Karpas-422 (cell line): ENCODE data around the gene MRTFA. TPM values are rescaled to one million over a fixed set of nuclear protein-coding genes. Genes with fewer than 3 reads are reported as not detected.

ENCODE experiments used
- DNase-seq: peaks from one replicate; pipeline ENCODE4 v3.0.0-alpha.2; 2015
- H2AFZ ChIP-seq: fragments of 200-600 bp; sonication (generic); 2 replicates; pipeline ENCODE4 v1.6.1; 2014; ENCODE audit warnings: antibody characterized with exemption, low read length, mixed read lengths
- H3K27ac ChIP-seq: fragments of 200-600 bp; sonication (generic); 2 replicates; pipeline ENCODE4 v1.5.1; 2014; ENCODE audit warnings: mild to moderate bottlenecking, low read length, moderate library complexity
- H3K27me3 ChIP-seq: fragments of 200-600 bp; sonication (generic); 2 replicates; pipeline ENCODE4 v1.6.1; 2014; ENCODE audit warnings: low read length, mixed read lengths
- H3K36me3 ChIP-seq: fragments of 200-600 bp; sonication (generic); 2 replicates; pipeline ENCODE4 v1.6.1; 2014; ENCODE audit warnings: low read length, mixed read lengths; ENCODE audit not compliant: insufficient read depth
- H3K4me1 ChIP-seq: fragments of 200-600 bp; sonication (generic); 2 replicates; pipeline ENCODE4 v1.6.1; 2014; ENCODE audit warnings: mild to moderate bottlenecking, low read length, mixed read lengths
- H3K4me2 ChIP-seq: fragments of 200-600 bp; sonication (generic); 2 replicates; pipeline ENCODE4 v1.6.1; 2014; ENCODE audit warnings: low read length, low read depth, mild to moderate bottlenecking; ENCODE audit not compliant: poor library complexity, severe bottlenecking
- H3K4me3 ChIP-seq: fragments of 200-600 bp; sonication (generic); 2 replicates; pipeline ENCODE4 v1.5.1; 2014; ENCODE audit warnings: mild to moderate bottlenecking, antibody characterized with exemption, low read length, mixed read lengths
- H3K79me2 ChIP-seq: fragments of 200-600 bp; sonication (generic); 2 replicates; pipeline ENCODE4 v1.6.1; 2014; ENCODE audit warnings: mild to moderate bottlenecking, low read length, mixed read lengths
- H3K9ac ChIP-seq: fragments of 200-600 bp; sonication (generic); 2 replicates; pipeline ENCODE4 v1.6.0; 2014; ENCODE audit warnings: low read length
- H3K9me2 ChIP-seq: fragments of 200-600 bp; sonication (generic), shearing (Covaris generic); replicated peaks from 2 replicates; pipeline ENCODE4 v1.6.0; 2014; ENCODE audit warnings: mild to moderate bottlenecking, low read length, moderate library complexity; ENCODE audit not compliant: insufficient read depth
- H3K9me3 ChIP-seq: fragments of 300-700, 200-600 bp; sonication (generic); 2 replicates; pipeline ENCODE4 v1.6.1; 2014; ENCODE audit warnings: low read length, mixed read lengths
- H4K20me1 ChIP-seq: fragments of 200-600 bp; sonication (generic); 2 replicates; pipeline ENCODE4 v1.6.1; 2014; ENCODE audit warnings: mild to moderate bottlenecking, antibody characterized with exemption, low read length, low read depth; ENCODE audit not compliant: insufficient read depth
- total RNA-seq: library from RNA; depleted of rRNA; stranded (reverse); fragments of >200 nt; shearing (Covaris generic); gene quantifications from 2 replicates; pipeline ENCODE4 v1.2.3, GENCODE V29; 2014; ENCODE audit warnings: low replicate concordance

Gene MRTFA
- total RNA-seq, 1 experiment from 2014 or later = 37.2 TPM

DNA sequence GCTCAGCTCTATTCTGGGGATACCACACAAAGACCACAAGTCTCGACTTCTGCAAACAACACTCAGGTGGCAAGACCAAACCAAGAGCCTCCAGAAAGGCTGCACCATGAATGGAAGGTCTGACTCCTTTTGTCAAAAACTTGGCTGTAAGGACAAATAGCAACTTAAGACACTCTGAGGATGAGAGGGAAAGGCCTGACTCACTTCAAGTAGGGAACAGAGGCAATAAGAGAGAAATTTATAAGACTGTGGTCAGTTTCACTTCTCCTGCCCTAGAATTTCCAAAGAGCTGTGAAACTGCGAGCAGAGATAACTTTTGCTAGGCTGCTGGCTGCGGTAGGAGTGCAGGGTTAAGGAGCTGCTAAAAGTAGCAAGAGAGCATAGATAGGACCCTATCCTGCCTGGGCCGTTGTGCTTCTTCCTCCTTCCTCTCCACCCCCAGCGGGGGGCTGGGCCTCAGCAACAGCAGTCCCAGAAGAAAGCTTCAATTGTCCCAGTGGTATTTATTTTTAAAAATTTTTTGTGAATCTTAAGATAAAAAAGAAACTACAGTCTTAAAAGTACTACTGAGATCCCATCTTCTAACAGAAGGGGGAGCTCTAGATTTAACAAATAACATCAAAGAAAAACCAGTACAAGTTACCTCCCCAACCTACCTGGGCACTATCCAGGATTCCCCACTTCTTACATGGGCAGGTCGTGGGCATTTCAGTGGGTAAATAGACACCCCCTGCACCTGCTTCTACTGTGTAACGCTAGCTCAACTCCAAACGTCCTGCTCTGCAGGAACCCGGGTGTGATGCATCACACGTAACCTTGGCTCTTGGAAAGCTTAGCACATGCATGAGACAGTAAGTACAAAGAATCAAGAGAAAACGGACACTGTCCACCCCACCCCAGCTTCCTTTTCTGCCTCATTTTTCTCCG is 199.8 kb downstream of the MRTFA start:
- Histone ChIP-seq H3K27ac (peak overlapping the region; percentile 99), H3K4me3 (peak overlapping the region; percentile 64), H3K9me3 (no peaks in the 10 kb centered on the region), H3K4me2 (peak overlapping the region; percentile 93), H3K36me3 (peaks cover 35% of the 10 kb centered on the region), H4K20me1 (no peaks in the 10 kb centered on the region), H3K9me2 (no peaks in the 10 kb centered on the region), H3K4me1 (peaks cover 94% of the 10 kb centered on the region), H3K27me3 (no peaks in the 10 kb centered on the region), H3K9ac (peak overlapping the region; percentile 67), H2AFZ (no peak overlapping the region), H3K79me2 (peaks cover 68% of the 10 kb centered on the region)
- peak; percentile 93 for DNase-seq

DNA sequence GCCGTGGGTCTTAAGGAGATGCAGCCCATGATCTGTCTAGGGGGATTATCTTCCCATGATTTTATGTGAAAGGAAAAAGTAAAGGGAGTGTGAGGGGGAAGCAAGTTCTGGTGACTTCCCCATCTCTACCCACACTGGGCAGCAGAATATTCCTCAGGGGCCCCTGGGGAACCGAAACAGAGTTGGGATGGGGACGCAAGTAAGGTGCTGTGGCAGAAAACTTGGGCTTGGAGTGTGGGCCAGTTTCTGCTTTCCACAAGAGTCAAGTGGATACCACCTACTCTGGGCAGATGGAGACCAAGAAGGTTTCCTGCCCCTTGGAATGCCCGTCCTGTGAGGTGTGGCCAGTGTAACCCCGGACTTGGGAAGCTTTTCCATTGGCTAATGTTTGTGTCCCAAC is 201.8 kb downstream of the MRTFA start:
- no peaks in the 10 kb centered on the region for H4K20me1 ChIP-seq
- no peak overlapping the region for H2AFZ ChIP-seq
- H3K9me2 ChIP-seq = no peaks in the 10 kb centered on the region
- peaks cover 45% of the 10 kb centered on the region for H3K36me3 ChIP-seq
- H3K9ac ChIP-seq = peak overlapping the region; percentile 30
- no peaks in the 10 kb centered on the region for H3K9me3 ChIP-seq
- peaks cover 81% of the 10 kb centered on the region for H3K4me1 ChIP-seq
- no peaks in the 10 kb centered on the region for H3K27me3 ChIP-seq
- H3K79me2 ChIP-seq = peaks cover 61% of the 10 kb centered on the region
- H3K27ac ChIP-seq = peak overlapping the region; percentile 99
- DNase-seq = no peak
- peak overlapping the region; percentile 93 for H3K4me2 ChIP-seq
- H3K4me3 ChIP-seq = peak overlapping the region; percentile 26; the same call in 1 of the 2 replicates

GRCh38 chr22:40434106-40434505 is 202.4 kb downstream of the MRTFA start:
- peak overlapping the region; percentile 99 for H3K27ac ChIP-seq
- H3K27me3 ChIP-seq = no peaks in the 10 kb centered on the region
- H2AFZ ChIP-seq = no peak overlapping the region
- H3K4me1 ChIP-seq = peaks cover 80% of the 10 kb centered on the region
- H3K9me3 ChIP-seq = no peaks in the 10 kb centered on the region
- H3K4me3 ChIP-seq = 0 out of 2 replicates have a peak overlapping the region, but pooled peaks have one; percentile 3
- peak overlapping the region; percentile 56 for H3K4me2 ChIP-seq
- no peaks in the 10 kb centered on the region for H4K20me1 ChIP-seq
- no peak for DNase-seq
- no peaks in the 10 kb centered on the region for H3K9me2 ChIP-seq
- peak overlapping the region; percentile 43 for H3K9ac ChIP-seq
- H3K79me2 ChIP-seq = peaks cover 60% of the 10 kb centered on the region
- peaks cover 52% of the 10 kb centered on the region for H3K36me3 ChIP-seq

DNA sequence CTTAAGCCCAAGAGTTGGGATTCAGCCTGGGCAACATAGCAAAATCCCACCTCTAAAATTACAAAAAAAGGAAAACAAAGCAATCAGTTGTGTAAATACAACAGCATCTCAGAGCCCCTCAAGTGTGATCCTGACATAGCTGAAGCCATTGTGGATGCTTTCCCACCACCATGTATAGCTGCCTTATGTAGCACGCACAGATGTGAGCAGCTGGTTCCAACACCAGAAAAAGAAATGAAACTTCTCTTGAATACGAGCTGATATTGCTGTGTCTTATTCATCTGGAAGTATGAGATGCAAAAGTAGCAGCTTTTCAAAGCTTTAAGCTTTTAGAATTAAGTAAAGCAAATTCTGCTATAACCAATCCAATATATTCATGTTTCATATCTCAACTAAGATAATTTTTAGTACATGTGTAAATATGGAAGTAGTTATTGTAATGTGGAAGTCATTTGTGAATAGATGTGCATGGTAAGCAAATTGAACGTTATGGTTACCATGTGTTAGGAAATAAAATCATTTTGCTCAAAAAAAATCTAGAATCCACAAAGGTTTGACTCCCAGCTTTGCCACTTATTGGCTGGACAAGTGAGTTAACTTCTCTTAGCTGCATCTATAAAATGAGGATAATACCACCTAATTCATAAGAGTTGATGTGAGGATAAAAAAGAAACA is 203.0 kb downstream of the MRTFA start:
- H2AFZ ChIP-seq = no peak overlapping the region
- peaks cover 55% of the 10 kb centered on the region for H3K36me3 ChIP-seq
- peaks cover 59% of the 10 kb centered on the region for H3K79me2 ChIP-seq
- peak overlapping the region; percentile 3; the same call in 1 of the 2 replicates for H3K4me3 ChIP-seq
- no peaks in the 10 kb centered on the region for H3K27me3 ChIP-seq
- H3K4me2 ChIP-seq = peak overlapping the region; percentile 56
- peak overlapping the region; percentile 43; the same call in 1 of the 2 replicates for H3K9ac ChIP-seq
- H3K9me2 ChIP-seq = no peaks in the 10 kb centered on the region
- H4K20me1 ChIP-seq = no peaks in the 10 kb centered on the region
- peak overlapping the region; percentile 99 for H3K27ac ChIP-seq
- H3K9me3 ChIP-seq = no peaks in the 10 kb centered on the region
- H3K4me1 ChIP-seq = peaks cover 75% of the 10 kb centered on the region
- DNase-seq = peak; percentile 66

DNA sequence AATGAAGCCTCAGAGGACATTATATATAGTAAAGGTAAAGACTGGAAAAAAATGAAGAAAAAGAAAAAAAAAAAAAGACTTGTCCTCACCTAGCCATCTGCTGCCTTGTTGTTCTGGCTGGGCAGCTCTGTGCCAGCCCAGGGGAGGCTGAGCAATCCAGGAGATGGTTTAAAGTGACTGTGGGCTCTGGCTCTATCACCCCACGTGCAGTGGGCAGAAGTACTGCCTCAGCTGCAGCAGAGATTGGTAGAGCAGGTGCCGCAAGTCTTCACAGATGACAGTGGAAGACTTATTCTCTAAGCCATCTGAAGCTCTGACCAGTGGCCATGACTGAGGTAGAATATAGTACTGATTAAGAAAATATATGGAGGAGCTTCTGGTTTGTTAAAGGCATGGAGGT is 203.9 kb downstream of the MRTFA start:
- H3K27me3 ChIP-seq = no peaks in the 10 kb centered on the region
- H3K9ac ChIP-seq = peak overlapping the region; percentile 43; the same call in 1 of the 2 replicates
- H3K36me3 ChIP-seq = peaks cover 55% of the 10 kb centered on the region
- H4K20me1 ChIP-seq = no peaks in the 10 kb centered on the region
- DNase-seq = no peak
- H3K4me3 ChIP-seq = no peak overlapping the region
- H3K9me3 ChIP-seq = no peaks in the 10 kb centered on the region
- H3K4me1 ChIP-seq = peaks cover 65% of the 10 kb centered on the region
- H2AFZ ChIP-seq = no peak overlapping the region
- H3K79me2 ChIP-seq = peaks cover 55% of the 10 kb centered on the region
- no peaks in the 10 kb centered on the region for H3K9me2 ChIP-seq
- peak overlapping the region; percentile 99 for H3K27ac ChIP-seq
- H3K4me2 ChIP-seq = no peak overlapping the region

GRCh38 chr22:40432157-40432556 is 204.4 kb downstream of the MRTFA start:
- Histone ChIP-seq H3K4me1 (peaks cover 61% of the 10 kb centered on the region), H3K4me3 (no peak overlapping the region), H2AFZ (no peak overlapping the region), H3K4me2 (no peak overlapping the region), H3K27me3 (no peaks in the 10 kb centered on the region), H3K79me2 (peaks cover 59% of the 10 kb centered on the region), H3K9me3 (no peaks in the 10 kb centered on the region), H3K36me3 (peaks cover 55% of the 10 kb centered on the region), H3K27ac (peak overlapping the region; percentile 99), H3K9me2 (no peaks in the 10 kb centered on the region), H3K9ac (no peak overlapping the region), H4K20me1 (no peaks in the 10 kb centered on the region)
- DNase-seq = no peak

DNA sequence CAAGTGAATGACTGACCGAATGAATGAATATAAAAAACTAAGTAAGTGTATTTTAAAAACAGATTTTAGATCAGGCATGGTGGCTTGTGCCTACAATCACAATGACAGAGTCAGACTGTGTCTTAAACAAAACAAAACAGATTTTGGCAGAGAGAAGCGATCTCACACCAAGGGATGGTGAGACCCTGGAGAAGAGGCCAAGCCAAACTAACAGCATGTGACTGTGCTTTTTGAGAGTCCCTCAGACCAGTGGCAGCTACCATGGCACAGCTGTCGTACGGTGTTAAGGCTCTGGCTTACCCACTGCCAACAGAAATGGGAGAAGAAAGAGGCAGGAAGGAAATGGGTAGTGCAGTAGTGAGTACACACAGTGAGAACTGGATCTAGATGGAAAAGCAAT is 205.5 kb downstream of the MRTFA start:
- Histone ChIP-seq H3K79me2 (peaks cover 65% of the 10 kb centered on the region), H3K9me2 (no peaks in the 10 kb centered on the region), H3K9me3 (no peaks in the 10 kb centered on the region), H3K27ac (peak overlapping the region; percentile 24; the same call in 1 of the 2 replicates), H3K4me3 (no peak overlapping the region), H3K4me1 (peaks cover 51% of the 10 kb centered on the region), H3K4me2 (no peak overlapping the region), H3K27me3 (no peaks in the 10 kb centered on the region), H3K9ac (no peak overlapping the region), H3K36me3 (peaks cover 55% of the 10 kb centered on the region), H2AFZ (no peak overlapping the region), H4K20me1 (no peaks in the 10 kb centered on the region)
- DNase-seq = no peak

DNA sequence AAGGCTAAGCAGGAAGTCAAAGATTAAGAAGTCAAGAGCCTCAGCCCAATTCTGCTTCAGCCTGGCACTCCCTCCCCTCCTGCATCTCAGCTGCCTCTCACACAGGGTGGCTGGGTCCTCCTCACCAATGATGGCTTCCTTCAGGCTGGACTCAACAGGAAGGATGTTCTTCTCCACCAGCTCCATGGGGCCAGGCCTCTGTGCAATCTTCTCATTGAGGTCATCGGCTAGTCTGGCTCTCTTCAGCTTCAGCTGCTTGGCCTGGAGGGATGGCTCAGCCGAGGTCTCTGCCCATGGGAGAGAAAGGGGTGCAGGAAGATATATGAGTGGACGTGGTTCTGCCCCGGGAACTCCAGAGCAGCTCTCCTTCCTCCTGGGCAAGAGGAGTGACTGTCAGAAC is 207.0 kb downstream of the MRTFA start:
- H3K9me2 ChIP-seq = no peaks in the 10 kb centered on the region
- peaks cover 56% of the 10 kb centered on the region for H3K79me2 ChIP-seq
- H4K20me1 ChIP-seq = no peaks in the 10 kb centered on the region
- no peaks in the 10 kb centered on the region for H3K27me3 ChIP-seq
- no peak overlapping the region for H3K4me3 ChIP-seq
- H3K4me1 ChIP-seq = peaks cover 36% of the 10 kb centered on the region
- DNase-seq = no peak
- no peaks in the 10 kb centered on the region for H3K9me3 ChIP-seq
- H3K36me3 ChIP-seq = peaks cover 47% of the 10 kb centered on the region
- H3K9ac ChIP-seq = no peak overlapping the region
- H3K4me2 ChIP-seq = no peak overlapping the region
- peak overlapping the region; percentile 57 for H3K27ac ChIP-seq
- no peak overlapping the region for H2AFZ ChIP-seq
